H1 (cell line): ENCODE results near the gene PPARGC1A. TPM values are rescaled to one million over a fixed set of nuclear protein-coding genes. Genes with fewer than 3 reads are reported as not detected.

Experiments used
- CTCF ChIA-PET: fragments of 300-600 bp; sonication (Branson Sonifier 250); formaldehyde crosslinking; loops from one replicate; lab custom pipeline; 2021; ENCODE audit not compliant: partially characterized antibody; lab: Charles Lee
- POLR2A ChIA-PET: fragments of 300-600 bp; sonication (Branson Sonifier 250); formaldehyde crosslinking; loops from one replicate; lab custom pipeline; 2021; ENCODE audit warnings: inconsistent platforms; ENCODE audit not compliant: partially characterized antibody; lab: Charles Lee
- DNase-seq, 2 experiments: peaks; one replicate each; pipeline versions ENCODE4 v3.0.0 to v3.0.0-alpha.2; 2010 to 2022; ENCODE audit warnings: low spot score in 2 of 2, low read depth in 1 of 2, mixed read lengths in 1 of 2
- FAIRE-seq: peaks from 2 replicates; lab custom pipeline; 2011; peaks lifted over from hg19 to GRCh38; lab: Jason Lieb, UNC
- H2AFZ ChIP-seq: 2 replicates; pipeline ENCODE4 v1.8.1; 2012; ENCODE audit warnings: low read length, inconsistent platforms
- H2AK5ac ChIP-seq: 2 replicates; pipeline ENCODE4 v1.6.1; 2013; ENCODE audit warnings: low read depth, low read length
- H2BK120ac ChIP-seq: replicated peaks from 2 replicates; pipeline ENCODE3; 2013; ENCODE audit warnings: low read depth, low read length, inconsistent platforms
- H2BK12ac ChIP-seq: 2 replicates; pipeline ENCODE4 v1.6.1; 2013; ENCODE audit warnings: low read depth, low read length
- H2BK15ac ChIP-seq: 2 replicates; pipeline ENCODE4 v1.6.1; 2013; ENCODE audit warnings: low read length
- H2BK20ac ChIP-seq: 2 replicates; pipeline ENCODE4 v1.6.1; 2013; ENCODE audit warnings: low read length
- H2BK5ac ChIP-seq: 2 replicates; pipeline ENCODE4 v1.6.1; 2013; ENCODE audit warnings: low read depth, low read length
- H3K14ac ChIP-seq: 2 replicates; pipeline ENCODE4 v1.6.1; 2013; ENCODE audit warnings: inconsistent platforms; ENCODE audit not compliant: insufficient read length
- H3K18ac ChIP-seq: 2 replicates; pipeline ENCODE4 v1.6.1; 2013; ENCODE audit warnings: low read length; ENCODE audit errors: extremely low read depth
- H3K23ac ChIP-seq: 2 replicates; pipeline ENCODE4 v1.6.1; 2013; ENCODE audit warnings: inconsistent platforms; ENCODE audit not compliant: insufficient read length
- H3K23me2 ChIP-seq: 2 replicates; pipeline ENCODE4 v1.6.1; 2013; ENCODE audit warnings: low read depth, low read length
- H3K27ac ChIP-seq: 2 replicates; pipeline ENCODE4 v1.6.1; 2011; ENCODE audit warnings: low read depth, low read length, inconsistent platforms
- H3K27me3 ChIP-seq, 4 experiments: replicated peaks in 1 of 4; 1 replicate in 1 of 4; 2 replicates in 3 of 4; pipeline versions ENCODE4 v1.6.1 to v1.8.1; 2011 to 2013; ENCODE audit warnings: low read length in 3 of 4, mild to moderate bottlenecking in 3 of 4, inconsistent platforms in 2 of 4, mixed read lengths in 2 of 4, moderate library complexity in 1 of 4; ENCODE audit not compliant: control insufficient read depth in 3 of 4, insufficient read depth in 3 of 4; ENCODE audit errors: extremely low read depth in 1 of 4
- H3K36me3 ChIP-seq, 4 experiments: 2 replicates each; pipeline versions ENCODE4 v1.6.1 to v1.8.1; 2011 to 2013; ENCODE audit warnings: mild to moderate bottlenecking in 4 of 4, low read length in 3 of 4, moderate library complexity in 2 of 4, control low read depth in 1 of 4, inconsistent platforms in 1 of 4; ENCODE audit not compliant: insufficient read depth in 4 of 4, control insufficient read depth in 2 of 4
- H3K4ac ChIP-seq: replicated peaks from 2 replicates; pipeline ENCODE3; 2013; ENCODE audit warnings: low read length, low read depth, mixed read lengths, inconsistent platforms; ENCODE audit not compliant: insufficient read length
- H3K4me1 ChIP-seq, 4 experiments: replicated peaks in 1 of 4; 1 replicate in 1 of 4; 2 replicates in 3 of 4; pipeline versions ENCODE4 v1.6.1 to v1.8.1; 2011 to 2013; ENCODE audit warnings: low read length in 3 of 4, inconsistent platforms in 2 of 4, mixed read lengths in 1 of 4; ENCODE audit not compliant: insufficient read depth in 4 of 4, control insufficient read depth in 3 of 4
- H3K4me2 ChIP-seq, 2 experiments: 2 replicates each; pipeline versions ENCODE4 v1.6.1 to v1.8.1; 2011 to 2013; ENCODE audit warnings: low read depth in 2 of 2, low read length in 2 of 2, control low read depth in 1 of 2, inconsistent platforms in 1 of 2, mild to moderate bottlenecking in 1 of 2; ENCODE audit not compliant: insufficient read depth in 1 of 2
- H3K4me3 ChIP-seq, 4 experiments: fragments of 200-600, 300-600 bp in 1 of 4; sonication (generic), shearing (Covaris generic), sonication (Bioruptor Twin) in 1 of 4; 2 replicates each; pipeline versions ENCODE4 v1.5.1 to v1.8.1; 2011 to 2016; ENCODE audit warnings: low read length in 4 of 4, low read depth in 3 of 4, control low read depth in 2 of 4, inconsistent platforms in 2 of 4, mild to moderate bottlenecking in 2 of 4, mixed read lengths in 1 of 4, moderate library complexity in 1 of 4; ENCODE audit not compliant: insufficient read depth in 2 of 4; ENCODE audit errors: extremely low read depth in 1 of 4
- H3K56ac ChIP-seq: replicated peaks from 2 replicates; pipeline ENCODE3; 2013; ENCODE audit warnings: low read depth, mild to moderate bottlenecking, mixed read lengths, low read length, inconsistent platforms; ENCODE audit not compliant: insufficient read length
- H3K79me1 ChIP-seq: 2 replicates; pipeline ENCODE4 v1.6.1; 2013; ENCODE audit warnings: low read depth, low read length, control low read depth
- H3K79me2 ChIP-seq, 2 experiments: 2 replicates each; pipeline versions ENCODE4 v1.6.1 to v1.8.1; 2012 to 2013; ENCODE audit warnings: low read length in 2 of 2, mild to moderate bottlenecking in 2 of 2, inconsistent platforms in 1 of 2; ENCODE audit not compliant: insufficient read depth in 2 of 2, control insufficient read depth in 1 of 2
- H3K9ac ChIP-seq, 4 experiments: replicated peaks in 1 of 4; 1 replicate in 1 of 4; 2 replicates in 3 of 4; pipeline versions ENCODE4 v1.6.1 to v1.8.1; 2011 to 2013; ENCODE audit warnings: low read depth in 3 of 4, low read length in 3 of 4, control low read depth in 2 of 4, mild to moderate bottlenecking in 2 of 4, moderate library complexity in 2 of 4, inconsistent platforms in 1 of 4; ENCODE audit errors: extremely low read depth in 1 of 4
- H3K9me3 ChIP-seq, 2 experiments: 2 replicates each; pipeline versions ENCODE4 v1.6.1 to v1.8.1; 2012 to 2013; ENCODE audit warnings: mild to moderate bottlenecking in 2 of 2, moderate library complexity in 2 of 2, control low read depth in 1 of 2, inconsistent platforms in 1 of 2, low read depth in 1 of 2, low read length in 1 of 2, mixed read lengths in 1 of 2; ENCODE audit not compliant: insufficient read depth in 2 of 2
- H4K20me1 ChIP-seq, 2 experiments: replicated peaks in 1 of 2; 2 replicates each; pipeline versions ENCODE3 to v1.8.1; 2011 to 2013; ENCODE audit warnings: inconsistent platforms in 2 of 2, low read length in 2 of 2, mild to moderate bottlenecking in 1 of 2; ENCODE audit not compliant: insufficient read depth in 2 of 2, control insufficient read depth in 1 of 2
- H4K5ac ChIP-seq: 2 replicates; pipeline ENCODE4 v1.6.1; 2013; ENCODE audit warnings: low read length, low read depth, mixed read lengths, inconsistent platforms; ENCODE audit not compliant: insufficient read length
- H4K8ac ChIP-seq: 2 replicates; pipeline ENCODE4 v1.8.0; 2013; ENCODE audit warnings: mild to moderate bottlenecking, moderate library complexity, low read length, inconsistent platforms; ENCODE audit not compliant: insufficient read depth; ENCODE audit errors: extremely low read depth
- H4K91ac ChIP-seq: replicated peaks from 2 replicates; pipeline ENCODE3; 2013; ENCODE audit warnings: low read length, mixed read lengths, inconsistent platforms; ENCODE audit not compliant: insufficient read length
- ASH2L ChIP-seq: fragments of 200-600, 300-600 bp; sonication (generic); IDR thresholded peaks from one replicate; pipeline ENCODE4 v1.7.1; 2017; ENCODE audit warnings: low read length
- BRCA1 ChIP-seq: IDR thresholded peaks from 2 replicates; pipeline ENCODE4 v1.6.1; 2012; ENCODE audit warnings: low read depth, low read length, improper control_type of control experiment
- CBX8 ChIP-seq: fragments of 300-800, 300-1000 bp; sonication (generic); IDR thresholded peaks from 2 replicates; pipeline ENCODE4 v1.7.1; 2016; ENCODE audit warnings: low read depth, low read length, borderline replicate concordance
- GTF2F1 ChIP-seq: IDR thresholded peaks from 2 replicates; pipeline ENCODE4 v1.6.1; 2012; ENCODE audit warnings: low read depth, low read length, improper control_type of control experiment, borderline replicate concordance
- HDAC2 ChIP-seq, 2 experiments: fragments of 300-600 bp in 1 of 2; sonication (generic) in 1 of 2; IDR thresholded peaks; 2 replicates each; pipeline ENCODE4 v1.6.1; 2011 to 2012; ENCODE audit warnings: low read depth in 2 of 2, low read length in 2 of 2, mild to moderate bottlenecking in 2 of 2, moderate library complexity in 2 of 2, borderline replicate concordance in 1 of 2, inconsistent platforms in 1 of 2
- HDAC6 ChIP-seq: IDR thresholded peaks from one replicate; pipeline ENCODE4 v1.7.1; 2012; ENCODE audit warnings: low read depth, mild to moderate bottlenecking, inconsistent platforms, low read length, moderate library complexity
- KDM1A ChIP-seq: fragments of 200-600, 300-600 bp; sonication (generic); IDR thresholded peaks from 2 replicates; pipeline ENCODE4 v1.7.1; 2016; ENCODE audit warnings: mild to moderate bottlenecking, low read length, borderline replicate concordance
- KDM5A ChIP-seq: fragments of 200-600 bp; IDR thresholded peaks from 2 replicates; pipeline ENCODE4 v1.7.1; 2012; ENCODE audit warnings: mild to moderate bottlenecking, low read length, inconsistent platforms, mixed read lengths
- PHF8 ChIP-seq: fragments of 200-600 bp; sonication (generic); conservative IDR thresholded peaks from 2 replicates; pipeline ENCODE4 v1.7.1; 2012; ENCODE audit warnings: low read depth, mild to moderate bottlenecking, inconsistent platforms, low read length, moderate library complexity
- RFX5 ChIP-seq: IDR thresholded peaks from 2 replicates; pipeline ENCODE4 v1.6.1; 2011; ENCODE audit warnings: low read depth, low read length, improper control_type of control experiment, borderline replicate concordance
- SP1 ChIP-seq: IDR thresholded peaks from 2 replicates; pipeline ENCODE4 v1.6.1; 2011; ENCODE audit warnings: low read depth, low read length
- TAF1 ChIP-seq: IDR thresholded peaks from 2 replicates; pipeline ENCODE4 v1.6.1; 2011; ENCODE audit warnings: mild to moderate bottlenecking, low read depth, low read length
- WGBS, 2 experiments: shearing (Covaris generic) in 1 of 2; methylation state at CpG; one replicate each; pipeline versions ENCODE4 v1.1.6 to v1.1.7; 2013 to 2015; ENCODE audit warnings: low lambda C conversion rate in 2 of 2, mixed read lengths in 2 of 2, inconsistent platforms in 1 of 2, low coverage in 1 of 2, missing lambda C conversion rate in 1 of 2; ENCODE audit not compliant: insufficient replicate concordance in 2 of 2, insufficient coverage in 1 of 2, insufficient read length in 1 of 2; ENCODE audit errors: extremely low coverage in 1 of 2, missing lambda C conversion rate in 1 of 2; 5-methylcytosine and 5-hydroxymethylcytosine counted together
- polyA plus RNA-seq, 7 experiments: library from polyadenylated mRNA; depleted of rRNA in 3 of 7; stranded (reverse) in 5 of 7; unstranded in 2 of 7; fragments of >200 nt in 5 of 7; fragments of 200-250 nt in 2 of 7; gene quantifications; 1 replicate in 5 of 7; 2 replicates in 1 of 7; 4 replicates in 1 of 7; pipeline versions ENCODE4 v1.2.1 to v1.2.3, GENCODE V29; 2011 to 2013; ENCODE audit warnings: missing spikeins in 2 of 7, mixed read lengths in 2 of 7
- total RNA-seq: library from RNA; stranded (reverse); fragmentation: NEBNext Ultra II Directional; extraction: Animal tissue kit (Norgen Biotek cat#: 25700); gene quantifications from 2 replicates; pipeline ENCODE4 v1.2.1, GENCODE V29; 2021
- TF ChIP-seq, protein P1 (sequence below): IDR thresholded peaks from 2 replicates; pipeline ENCODE4 v1.6.1; 2012; ENCODE audit warnings: inconsistent platforms
- TF ChIP-seq, protein P2 (sequence below): IDR thresholded peaks from 2 replicates; pipeline ENCODE4 v1.6.1; 2012; ENCODE audit warnings: inconsistent platforms

The PPARGC1A gene
- total and polyA plus RNA-seq, 2 of the 8 experiments (the other 6 are each of a cell fraction or from before 2014, with no cell fraction given), result 0.54 to 1.4 TPM

DNA sequence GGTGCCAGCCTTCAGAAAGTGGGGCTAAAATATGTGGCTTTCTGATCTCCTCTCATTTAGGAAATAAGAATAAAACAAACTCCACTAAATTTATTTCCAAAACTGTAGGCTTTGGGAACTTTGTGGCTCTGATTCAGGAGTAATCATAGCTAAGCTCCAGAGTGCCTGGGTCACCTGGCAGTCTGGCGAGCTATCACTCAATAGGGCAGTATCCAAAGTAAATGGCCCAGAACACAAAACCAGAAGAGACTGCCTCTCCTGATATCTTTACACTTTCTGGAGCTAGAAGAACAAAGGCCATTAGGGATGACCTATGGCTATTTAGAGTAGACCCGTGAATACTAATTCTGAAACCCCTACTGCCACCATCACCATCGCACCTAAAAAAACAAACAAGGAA lies 17.0 kb upstream of the PPARGC1A start:
- no peak overlapping the region for H3K56ac ChIP-seq
- ChIA-PET CTCF (no interaction called here), POLR2A (no interaction called here)
- no peaks in the 10 kb centered on the region for H3K27me3 ChIP-seq
- H3K9ac ChIP-seq, result no peak overlapping the region
- H3K14ac ChIP-seq, result no peak overlapping the region
- H2BK5ac ChIP-seq, result no peak overlapping the region
- no peak overlapping the region for H3K18ac ChIP-seq
- no peak overlapping the region for H2BK12ac ChIP-seq
- no peak overlapping the region for H3K27ac ChIP-seq
- H3K4me1 ChIP-seq, result peaks cover 0 to 4% (median 0%) of the 10 kb centered on the region in 4 experiments; a peak in 1 of 7 replicates
- H4K20me1 ChIP-seq, result no peaks in the 10 kb centered on the region
- no peaks in the 10 kb centered on the region for H3K23me2 ChIP-seq
- H2AFZ ChIP-seq, result no peak overlapping the region
- no peak overlapping the region for H3K4me2 ChIP-seq
- no peaks in the 10 kb centered on the region for H3K9me3 ChIP-seq
- no peak overlapping the region for H2BK20ac ChIP-seq
- WGBS, 2 experiments, result 95% methylated on average over 3 of the region's 3 CpGs; no CpG with 5 or more reads in 1 of the 2 experiments
- no peaks in the 10 kb centered on the region for H3K79me1 ChIP-seq
- FAIRE-seq (no peak), DNase-seq (no peak)
- no peak overlapping the region for H4K5ac ChIP-seq
- no peak overlapping the region for H2BK120ac ChIP-seq
- H4K8ac ChIP-seq, result no peak overlapping the region
- H3K4me3 ChIP-seq, result no peak overlapping the region
- no peaks in the 10 kb centered on the region for H3K36me3 ChIP-seq
- H2AK5ac ChIP-seq, result no peak overlapping the region
- no peak overlapping the region for H4K91ac ChIP-seq
- no peaks in the 10 kb centered on the region for H3K79me2 ChIP-seq
- H3K23ac ChIP-seq, result no peak overlapping the region
- H3K4ac ChIP-seq, result no peak overlapping the region
- no peak overlapping the region for H2BK15ac ChIP-seq
- TF ChIP-seq KDM5A, result no peak
- TF ChIP-seq ASH2L, result no peak
- TF ChIP-seq SP1, result no peak
- TF ChIP-seq HDAC6, result no peak
- TF ChIP-seq HDAC2 (IDR thresholded peaks at IDR 0.05; ENCODE audit: borderline replicate concordance in 1 of 2, low read depth in 2 of 2, low read length in 2 of 2), result no peak
- TF ChIP-seq TAF1, result no peak
- TF ChIP-seq GTF2F1, result no peak
- TF ChIP-seq PHF8, result no peak
- no peak for TF ChIP-seq RFX5
- TF ChIP-seq KDM1A, result no peak
- no peak for TF ChIP-seq CBX8
- TF ChIP-seq BRCA1, result no peak
- TF ChIP-seq, protein P1, sequence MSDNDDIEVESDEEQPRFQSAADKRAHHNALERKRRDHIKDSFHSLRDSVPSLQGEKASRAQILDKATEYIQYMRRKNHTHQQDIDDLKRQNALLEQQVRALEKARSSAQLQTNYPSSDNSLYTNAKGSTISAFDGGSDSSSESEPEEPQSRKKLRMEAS, result no peak
- TF ChIP-seq, protein P2, sequence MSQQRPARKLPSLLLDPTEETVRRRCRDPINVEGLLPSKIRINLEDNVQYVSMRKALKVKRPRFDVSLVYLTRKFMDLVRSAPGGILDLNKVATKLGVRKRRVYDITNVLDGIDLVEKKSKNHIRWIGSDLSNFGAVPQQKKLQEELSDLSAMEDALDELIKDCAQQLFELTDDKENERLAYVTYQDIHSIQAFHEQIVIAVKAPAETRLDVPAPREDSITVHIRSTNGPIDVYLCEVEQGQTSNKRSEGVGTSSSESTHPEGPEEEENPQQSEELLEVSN, result no peak
